CD4-positive, alpha-beta T cell (primary cell): Measurements from ENCODE around the gene IFIH1. TPM values are rescaled to one million over a fixed set of nuclear protein-coding genes. Genes with fewer than 3 reads are reported as not detected.

Source experiments
- ATAC-seq: fragments of 200-7000 bp; cut with Tn5 transposase; one replicate; pipeline ENCODE4 v1.10.0; 2022; ENCODE audit warnings: mild to moderate bottlenecking; ENCODE audit not compliant: poor library complexity
- CTCF ChIA-PET: fragments of 350-600 bp; sonication (Branson Sonifier 250); formaldehyde crosslinking; loops from one replicate; lab custom pipeline; 2021; ENCODE audit warnings: antibody characterized with exemption, inconsistent platforms; lab: Charles Lee
- POLR2A ChIA-PET: fragments of 350-600 bp; sonication (Branson Sonifier 250); formaldehyde crosslinking; loops from one replicate; lab custom pipeline; 2021; ENCODE audit warnings: antibody characterized with exemption, inconsistent platforms; lab: Charles Lee
- DNase-seq, 14 experiments: peaks; one replicate each; pipeline ENCODE4 v3.0.0-alpha.2; 2013 to 2020; ENCODE audit warnings: mixed read lengths in 2 of 14
- H3K27ac ChIP-seq, 2 donors: one replicate each; pipeline versions ENCODE4 v1.5.1 to v1.7.0; 2013; ENCODE audit warnings: low read length in 2 of 2, low read depth in 1 of 2, mild to moderate bottlenecking in 1 of 2
- H3K27me3 ChIP-seq, 2 experiments: 1 replicate in 1 of 2; 2 replicates in 1 of 2; pipeline versions ENCODE4 v1.6.1 to v1.7.0; 2013; ENCODE audit warnings: low read length in 2 of 2, control low read depth in 1 of 2, mild to moderate bottlenecking in 1 of 2, moderate library complexity in 1 of 2; ENCODE audit not compliant: insufficient read depth in 2 of 2, control insufficient read depth in 1 of 2
- H3K36me3 ChIP-seq: one replicate; pipeline ENCODE4 v1.6.1; 2013; ENCODE audit warnings: low read length, control low read depth; ENCODE audit not compliant: insufficient read depth
- H3K4me1 ChIP-seq: one replicate; pipeline ENCODE4 v1.6.1; 2013; ENCODE audit warnings: low read length, control low read depth; ENCODE audit not compliant: insufficient read depth
- H3K4me3 ChIP-seq: one replicate; pipeline ENCODE4 v1.5.1; 2013; ENCODE audit warnings: mild to moderate bottlenecking, low read length, moderate library complexity
- H3K9me3 ChIP-seq, 2 experiments: 1 replicate in 1 of 2; 2 replicates in 1 of 2; pipeline versions ENCODE4 v1.6.1 to v1.7.0; 2013; ENCODE audit warnings: low read length in 2 of 2, mild to moderate bottlenecking in 2 of 2, control low read depth in 1 of 2, moderate library complexity in 1 of 2; ENCODE audit not compliant: control insufficient read depth in 1 of 2, insufficient read depth in 1 of 2
- H3K27ac Mint-ChIP-seq: one replicate; pipeline ENCODE4 v1.8.0; 2020; ENCODE audit warnings: mixed read lengths
- H3K27me3 Mint-ChIP-seq: one replicate; pipeline ENCODE4 v1.8.0; 2021; ENCODE audit warnings: mixed read lengths
- H3K36me3 Mint-ChIP-seq: one replicate; pipeline ENCODE4 v1.8.0; 2021; ENCODE audit warnings: low read depth, mixed read lengths
- H3K4me1 Mint-ChIP-seq: one replicate; pipeline ENCODE4 v1.8.0; 2021; ENCODE audit warnings: low read depth, mixed read lengths
- H3K4me3 Mint-ChIP-seq: one replicate; pipeline ENCODE4 v1.8.0; 2020; ENCODE audit warnings: mild to moderate bottlenecking, mixed read lengths
- H3K9me3 Mint-ChIP-seq: one replicate; pipeline ENCODE4 v1.8.0; 2020; ENCODE audit warnings: mixed read lengths
- CTCF ChIP-seq: fragments of 200-600 bp; IDR thresholded peaks from one replicate; pipeline ENCODE4 v1.8.0; 2022; ENCODE audit warnings: antibody characterized with exemption, mild to moderate bottlenecking
- intact Hi-C, 2 experiments: fragments of 100-400 bp; cut with DNase I in 1 of 2; cut with micrococcal nuclease in 1 of 2; formaldehyde crosslinking; loops; one replicate each; pipeline versions ENCODE4 v1.15.1 to v1.9.0; 2023 to 2025; cut with DNase I, micrococcal nuclease
- total RNA-seq, 174 experiments: library from RNA in 2 of 174; stranded (reverse) in 2 of 174; gene quantifications; one replicate each; pipeline ENCODE4 v1.2.3 and lab custom pipeline; 2021 to 2026

The IFIH1 gene
- total RNA-seq, 2 experiments from 2014 or later, result 31.1 to 32.1 TPM

GRCh38 chr2:162256591-162256991, 61.9 kb downstream of the IFIH1 start:
- Mint-ChIP-seq H3K4me3 (no peak overlapping the region), H3K27ac (no peak overlapping the region), H3K4me1 (peaks cover 7% of the 10 kb centered on the region), H3K9me3 (no peaks in the 10 kb centered on the region), H3K27me3 (no peaks in the 10 kb centered on the region), H3K36me3 (no peaks in the 10 kb centered on the region)
- Histone ChIP-seq H3K27me3 (no peaks in the 10 kb centered on the region), H3K36me3 (no peaks in the 10 kb centered on the region), H3K4me1 (peaks cover 4% of the 10 kb centered on the region), H3K27ac (no peak overlapping the region), H3K4me3 (no peak overlapping the region), H3K9me3 (no peaks in the 10 kb centered on the region)
- ATAC-seq (no peak), DNase-seq (no peak)
- CTCF ChIA-PET, result no interaction called here
- no peak for TF ChIP-seq CTCF
- intact Hi-C loops, result no loop called here
- POLR2A ChIA-PET, result no interaction called here

GRCh38 chr2:162254236-162254871, 64.1 kb downstream of the IFIH1 start:
- intact Hi-C loops, result no loop called here
- ATAC-seq, result no peak
- no peaks in the 10 kb centered on the region for H3K36me3 Mint-ChIP-seq

GRCh38 chr2:162253435-162253834, 65.0 kb downstream of the IFIH1 start:
- ATAC-seq, result no peak
- no peaks in the 10 kb centered on the region for H3K9me3 ChIP-seq
- Mint-ChIP-seq H3K4me3 (no peak overlapping the region), H3K4me1 (no peaks in the 10 kb centered on the region), H3K27ac (no peak overlapping the region), H3K9me3 (no peaks in the 10 kb centered on the region), H3K36me3 (no peaks in the 10 kb centered on the region), H3K27me3 (peaks cover 4% of the 10 kb centered on the region)
- H3K36me3 ChIP-seq, result no peaks in the 10 kb centered on the region
- H3K27me3 ChIP-seq, result no peaks in the 10 kb centered on the region
- intact Hi-C loops, result no loop called here
- ChIA-PET CTCF (no interaction called here), POLR2A (no interaction called here)
- TF ChIP-seq CTCF, result no peak
- DNase-seq, result no peak
- H3K27ac ChIP-seq, result no peak overlapping the region
- no peak overlapping the region for H3K4me3 ChIP-seq
- H3K4me1 ChIP-seq, result no peaks in the 10 kb centered on the region

More at GRCh38 chr2:162254236-162254871, 64.1 kb downstream of the IFIH1 start:
- Histone ChIP-seq H3K27ac (no peak overlapping the region), H3K4me1 (no peaks in the 10 kb centered on the region), H3K9me3 (no peaks in the 10 kb centered on the region), H3K4me3 (no peak overlapping the region), H3K27me3 (no peaks in the 10 kb centered on the region), H3K36me3 (no peaks in the 10 kb centered on the region)
- H3K4me3 Mint-ChIP-seq, result no peak overlapping the region
- H3K9me3 Mint-ChIP-seq, result no peaks in the 10 kb centered on the region
- H3K27ac Mint-ChIP-seq, result no peak overlapping the region
- no peak for TF ChIP-seq CTCF
- peaks cover 4% of the 10 kb centered on the region for H3K27me3 Mint-ChIP-seq
- CTCF ChIA-PET, result no interaction called here
- no peaks in the 10 kb centered on the region for H3K4me1 Mint-ChIP-seq
- POLR2A ChIA-PET, result no interaction called here
- DNase-seq, result no peak
